Keratinocyte (primary cell): ENCODE measurements around the gene MYBPC2.

Experiments used
- CTCF ChIP-seq, 3 experiments: IDR thresholded peaks in 1 of 3; conservative IDR thresholded peaks in 1 of 3; optimal IDR thresholded peaks in 1 of 3; 2 replicates in 2 of 3; 3 replicates in 1 of 3; pipeline versions ENCODE3 to v1.5.1; 2011; ENCODE audit warnings: low read length in 3 of 3, mild to moderate bottlenecking in 3 of 3, moderate library complexity in 2 of 3, control low read depth in 1 of 3, inconsistent platforms in 1 of 3; ENCODE audit not compliant: insufficient read depth in 2 of 3; ENCODE audit errors: extremely low read depth in 1 of 3
- EZH2 ChIP-seq: IDR thresholded peaks from one replicate; pipeline ENCODE4 v1.6.1; 2012; ENCODE audit warnings: inconsistent platforms, mild to moderate bottlenecking, low read length, moderate library complexity

DNA sequence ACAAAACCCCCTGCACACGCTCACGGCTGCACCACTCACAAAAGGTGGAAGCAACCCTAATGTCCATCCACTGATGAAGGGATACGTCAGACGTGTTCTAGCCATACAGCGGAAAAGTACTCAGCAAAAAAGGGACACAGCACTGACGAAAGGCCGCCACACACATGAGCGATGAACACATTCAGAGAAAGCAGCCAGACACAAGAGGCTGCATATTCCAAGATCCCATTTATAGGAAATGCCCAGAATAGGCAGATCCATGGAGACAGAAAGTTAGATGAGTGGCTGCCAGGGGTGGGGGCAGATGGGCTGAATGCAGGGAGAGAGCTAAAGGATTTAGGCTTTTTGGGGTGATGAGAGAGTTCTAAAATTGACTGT, 44.8 kb upstream of the MYBPC2 start:
- TF ChIP-seq EZH2 (no peak), CTCF (optimal IDR thresholded peaks at IDR 0.05 in 1 of 3, IDR thresholded peaks at IDR 0.05 in 1 of 3, conservative IDR thresholded peaks at IDR 0.05 in 1 of 3; ENCODE audit: extremely low read depth in 1 of 3, insufficient read depth in 2 of 3, low read length in 3 of 3) (no peak)
